H9 (cell line): ENCODE data around the gene CERKL. TPM values are rescaled to one million over a fixed set of nuclear protein-coding genes. Genes with fewer than 3 reads are reported as not detected.

Experiments used
- DNase-seq: peaks from one replicate; pipeline ENCODE4 v3.0.0-alpha.2; 2017
- H2AFZ ChIP-seq: one replicate; pipeline ENCODE4 v1.6.1; 2013; ENCODE audit warnings: mild to moderate bottlenecking, low read length, control low read depth, moderate library complexity
- H2AK5ac ChIP-seq: 2 replicates; pipeline ENCODE4 v1.6.1; 2013; ENCODE audit warnings: low read length, control low read depth, mixed read lengths; ENCODE audit not compliant: insufficient read length
- H2BK120ac ChIP-seq: one replicate; pipeline ENCODE4 v1.6.1; 2013; ENCODE audit warnings: low read depth, mild to moderate bottlenecking, low read length, control low read depth, inconsistent platforms; ENCODE audit not compliant: poor library complexity, severe bottlenecking
- H2BK12ac ChIP-seq: 2 replicates; pipeline ENCODE4 v1.6.1; 2013; ENCODE audit warnings: low read length, control low read depth, mixed read lengths, low read depth; ENCODE audit not compliant: insufficient read length
- H2BK15ac ChIP-seq: 2 replicates; pipeline ENCODE4 v1.6.1; 2013; ENCODE audit warnings: low read depth, low read length, control low read depth
- H2BK20ac ChIP-seq: one replicate; pipeline ENCODE4 v1.6.1; 2013; ENCODE audit warnings: low read depth, mild to moderate bottlenecking, low read length, control low read depth, inconsistent platforms; ENCODE audit not compliant: poor library complexity, severe bottlenecking
- H2BK5ac ChIP-seq: 2 replicates; pipeline ENCODE4 v1.6.1; 2013; ENCODE audit warnings: low read length, control low read depth, mixed read lengths; ENCODE audit not compliant: insufficient read length
- H3K14ac ChIP-seq: 2 replicates; pipeline ENCODE4 v1.6.1; 2013; ENCODE audit warnings: low read length, control low read depth; ENCODE audit not compliant: insufficient read depth
- H3K18ac ChIP-seq: 2 replicates; pipeline ENCODE4 v1.6.1; 2013; ENCODE audit warnings: low read depth, mild to moderate bottlenecking, mixed read lengths, low read length, control low read depth; ENCODE audit not compliant: insufficient read length
- H3K23ac ChIP-seq: 2 replicates; pipeline ENCODE4 v1.6.1; 2013; ENCODE audit warnings: low read length, control low read depth, mixed read lengths, low read depth; ENCODE audit not compliant: insufficient read length
- H3K23me2 ChIP-seq: 2 replicates; pipeline ENCODE4 v1.6.1; 2013; ENCODE audit warnings: low read depth, mild to moderate bottlenecking, mixed read lengths, low read length, control low read depth; ENCODE audit not compliant: insufficient read length, poor library complexity, severe bottlenecking
- H3K27ac ChIP-seq: 2 replicates; pipeline ENCODE4 v1.5.1; 2013; ENCODE audit warnings: low read length, control low read depth, mixed read lengths, low read depth; ENCODE audit not compliant: insufficient read length
- H3K27me3 ChIP-seq: 2 replicates; pipeline ENCODE4 v1.6.1; 2013; ENCODE audit warnings: low read length, control low read depth, inconsistent platforms; ENCODE audit not compliant: insufficient read depth
- H3K4ac ChIP-seq: 2 replicates; pipeline ENCODE4 v1.6.1; 2013; ENCODE audit warnings: low read depth, mild to moderate bottlenecking, control low read depth, inconsistent platforms, low read length, moderate library complexity
- H3K4me1 ChIP-seq: 2 replicates; pipeline ENCODE4 v1.6.1; 2013; ENCODE audit warnings: low read length, control low read depth, inconsistent platforms; ENCODE audit not compliant: insufficient read depth
- H3K4me2 ChIP-seq: 2 replicates; pipeline ENCODE4 v1.6.1; 2013; ENCODE audit warnings: low read length, control low read depth, mixed read lengths; ENCODE audit not compliant: insufficient read length, insufficient read depth
- H3K56ac ChIP-seq: 2 replicates; pipeline ENCODE4 v1.6.1; 2013; ENCODE audit warnings: low read depth, mild to moderate bottlenecking, mixed read lengths, low read length, control low read depth; ENCODE audit not compliant: insufficient read length
- H3K79me1 ChIP-seq: 2 replicates; pipeline ENCODE4 v1.6.1; 2013; ENCODE audit warnings: low read depth, mild to moderate bottlenecking, moderate library complexity, low read length, control low read depth, inconsistent platforms; ENCODE audit not compliant: insufficient read depth, poor library complexity, severe bottlenecking
- H3K79me2 ChIP-seq: 2 replicates; pipeline ENCODE4 v1.6.1; 2013; ENCODE audit warnings: low read length, control low read depth, inconsistent platforms; ENCODE audit not compliant: insufficient read depth
- H3K9ac ChIP-seq: 2 replicates; pipeline ENCODE4 v1.6.1; 2013; ENCODE audit warnings: low read length, control low read depth, mixed read lengths; ENCODE audit not compliant: insufficient read length; ENCODE audit errors: extremely low read depth
- H3K9me3 ChIP-seq: one replicate; pipeline ENCODE4 v1.6.1; 2013; ENCODE audit warnings: low read depth, low read length, inconsistent platforms; ENCODE audit not compliant: control insufficient read depth
- H3T11ph ChIP-seq: one replicate; pipeline ENCODE4 v1.6.1; 2013; ENCODE audit warnings: mild to moderate bottlenecking, low read length, control low read depth, inconsistent platforms
- H4K20me1 ChIP-seq: one replicate; pipeline ENCODE4 v1.6.1; 2013; ENCODE audit not compliant: control insufficient read depth, insufficient read length, insufficient read depth
- H4K5ac ChIP-seq: 2 replicates; pipeline ENCODE4 v1.6.1; 2013; ENCODE audit warnings: low read depth, mild to moderate bottlenecking, mixed read lengths, low read length, control low read depth; ENCODE audit not compliant: insufficient read length
- H4K8ac ChIP-seq: replicated peaks from 2 replicates; pipeline ENCODE4 v1.6.1; 2013; ENCODE audit warnings: low read length, control low read depth, mixed read lengths, low read depth; ENCODE audit not compliant: insufficient read length
- H4K91ac ChIP-seq: 2 replicates; pipeline ENCODE4 v1.6.1; 2013; ENCODE audit warnings: low read depth, mild to moderate bottlenecking, moderate library complexity, mixed read lengths, low read length, control low read depth; ENCODE audit not compliant: insufficient read length
- H3K27ac Mint-ChIP-seq, 3 experiments: 2 replicates in 2 of 3; 3 replicates in 1 of 3; pipeline ENCODE4 v1.8.0; 2020 to 2021; ENCODE audit warnings: mixed read lengths in 3 of 3, mild to moderate bottlenecking in 1 of 3, moderate library complexity in 1 of 3
- H3K27me3 Mint-ChIP-seq: 2 replicates; pipeline ENCODE4 v1.8.0; 2021; ENCODE audit warnings: low read depth, mild to moderate bottlenecking, moderate library complexity, mixed read lengths
- H3K36me3 Mint-ChIP-seq, 3 experiments: 2 replicates in 2 of 3; 3 replicates in 1 of 3; pipeline ENCODE4 v1.8.0; 2020 to 2021; ENCODE audit warnings: low read depth in 3 of 3, mixed read lengths in 3 of 3; ENCODE audit not compliant: insufficient read depth in 1 of 3
- H3K4me1 Mint-ChIP-seq, 2 experiments: 2 replicates each; pipeline ENCODE4 v1.8.0; 2020; ENCODE audit warnings: mixed read lengths in 2 of 2
- H3K4me3 Mint-ChIP-seq, 2 experiments: 2 replicates in 1 of 2; 3 replicates in 1 of 2; pipeline ENCODE4 v1.8.0; 2020 to 2021; ENCODE audit warnings: mild to moderate bottlenecking in 2 of 2, mixed read lengths in 2 of 2, moderate library complexity in 1 of 2
- H3K9me3 Mint-ChIP-seq, 2 experiments: 2 replicates in 1 of 2; 3 replicates in 1 of 2; pipeline ENCODE4 v1.8.0; 2020; ENCODE audit warnings: mild to moderate bottlenecking in 2 of 2, mixed read lengths in 2 of 2, moderate library complexity in 1 of 2
- CTCF ChIP-seq: fragments of 200-600 bp; sonication (generic); conservative IDR thresholded peaks from 3 replicates; pipeline ENCODE4 v1.8.0; 2021; ENCODE audit warnings: antibody characterized with exemption, mild to moderate bottlenecking
- WGBS: extraction: QIAGEN DNeasy Blood & Tissue Kit; methylation state at CpG from one replicate; pipeline ENCODE4 v1.1.7; 2013; ENCODE audit warnings: missing lambda C conversion rate, low lambda C conversion rate, mixed read lengths; ENCODE audit not compliant: insufficient read length; ENCODE audit errors: extremely low coverage; 5-methylcytosine and 5-hydroxymethylcytosine counted together
- total RNA-seq: library from RNA; stranded (reverse); gene quantifications from 2 replicates; pipeline ENCODE4 v1.2.1, GENCODE V29; 2021

The CERKL gene
- total RNA-seq, 1 experiment from 2014 or later = not detected

DNA sequence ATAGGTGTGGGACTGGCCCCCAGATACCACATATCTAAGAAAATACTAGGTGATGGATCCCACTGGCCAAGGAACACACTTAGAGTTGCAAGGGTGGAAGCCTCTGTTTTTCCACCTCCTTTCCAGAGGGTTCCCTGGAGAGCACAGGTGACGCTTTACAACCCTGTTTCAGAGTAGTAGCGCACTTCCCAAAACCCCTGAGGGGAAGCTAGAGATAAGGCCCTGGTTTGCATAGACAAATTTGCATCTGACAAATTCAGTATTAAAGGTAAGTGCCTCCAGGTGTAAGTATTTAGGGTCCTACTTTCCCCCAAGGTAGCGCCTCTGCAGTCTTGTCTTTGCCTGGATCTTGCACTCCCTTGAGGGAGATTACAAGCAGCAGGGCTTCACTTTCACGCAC lies 474 bp upstream of the CERKL start:
- Histone ChIP-seq H3K27ac (no peak overlapping the region), H2BK5ac (no peak overlapping the region), H3K14ac (no peak overlapping the region), H2BK15ac (no peak overlapping the region), H4K20me1 (no peaks in the 10 kb centered on the region), H3K4me1 (no peaks in the 10 kb centered on the region), H3K56ac (no peak overlapping the region), H3K23me2 (peaks cover 7% of the 10 kb centered on the region), H3K4me2 (peak overlapping the region; percentile 96), H4K5ac (no peak overlapping the region), H2BK20ac (no peak overlapping the region), H3K27me3 (peaks cover 35% of the 10 kb centered on the region; the same call in 1 of the 2 replicates), H4K8ac (no peak overlapping the region), H3K9ac (no peak overlapping the region), H3K9me3 (no peaks in the 10 kb centered on the region), H3K4ac (no peak overlapping the region), H2AFZ (no peak overlapping the region), H2BK12ac (no peak overlapping the region), H3K79me1 (no peaks in the 10 kb centered on the region), H2BK120ac (no peak overlapping the region), H4K91ac (no peak overlapping the region), H3K23ac (no peak overlapping the region), H3K79me2 (no peaks in the 10 kb centered on the region), H3K18ac (no peak overlapping the region), H2AK5ac (no peak overlapping the region), H3T11ph (no peak overlapping the region)
- WGBS = no CpG with 5 or more reads among the region's 4 CpGs
- peak; percentile 29 for DNase-seq
- H3K36me3 Mint-ChIP-seq = no peaks in the 10 kb centered on the region
- H3K9me3 Mint-ChIP-seq = no peaks in the 10 kb centered on the region; a peak in 1 of 5 replicates
- H3K4me1 Mint-ChIP-seq = peaks cover 25 to 31% of the 10 kb centered on the region in 2 experiments
- no peak overlapping the region for H3K27ac Mint-ChIP-seq
- TF ChIP-seq CTCF = no peak
- H3K27me3 Mint-ChIP-seq = peaks cover 93% of the 10 kb centered on the region
- peak overlapping the region; percentile 71 to 90 for H3K4me3 Mint-ChIP-seq
